UCSD-AML1 (cell line): ENCODE data around the gene TRIM10.
"Not testable (repeated sequence)": the region's sequence is repeated elsewhere in the genome, so short reads cannot be mapped to it uniquely, and the experiment has no call there.

Source experiments
- DNase-seq: peaks from one replicate; lab custom pipeline; 2025; ENCODE audit not compliant: unreplicated experiment; lab: John Stamatoyannopoulos, UW

Gene TRIM10

DNA sequence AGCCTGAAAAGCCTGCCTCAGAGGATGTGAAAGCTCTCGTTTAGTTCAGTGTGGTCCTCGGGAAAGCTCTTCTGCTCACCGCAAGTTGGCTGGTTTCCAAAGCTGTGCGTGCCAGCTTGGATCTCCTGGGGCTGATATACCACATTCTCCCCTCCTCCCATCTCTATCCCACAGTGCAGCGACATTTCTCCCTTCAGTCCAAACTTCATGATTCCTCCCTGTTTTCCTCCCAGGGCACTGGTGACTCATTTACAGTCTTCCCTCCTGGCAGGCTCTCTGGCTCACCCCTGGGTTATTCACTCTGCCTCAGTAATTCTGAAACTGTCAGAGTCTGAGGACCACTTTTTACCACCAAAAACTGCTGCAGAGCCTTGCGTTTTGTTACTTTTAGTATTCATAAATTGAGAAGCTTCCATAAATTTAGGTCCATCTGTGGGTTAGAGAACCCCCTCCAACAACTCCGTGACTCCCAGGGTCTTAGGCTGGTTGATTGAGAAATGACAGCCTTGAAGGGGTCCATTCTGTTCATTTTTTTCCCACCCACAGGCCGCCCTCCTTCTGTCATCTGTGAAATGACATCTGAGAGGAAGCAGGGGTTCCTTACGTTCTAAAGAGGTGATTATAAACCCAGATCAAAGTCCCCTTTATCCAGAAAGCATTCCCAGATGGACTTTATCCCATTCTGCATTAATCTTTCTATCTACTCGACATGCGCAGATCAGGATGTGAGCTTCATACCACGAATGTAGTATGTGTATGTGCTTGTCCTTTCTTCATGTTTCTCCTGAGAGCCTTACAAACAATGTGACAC, 6.1 kb downstream of the TRIM10 start:
- DNase-seq: no peak

DNA sequence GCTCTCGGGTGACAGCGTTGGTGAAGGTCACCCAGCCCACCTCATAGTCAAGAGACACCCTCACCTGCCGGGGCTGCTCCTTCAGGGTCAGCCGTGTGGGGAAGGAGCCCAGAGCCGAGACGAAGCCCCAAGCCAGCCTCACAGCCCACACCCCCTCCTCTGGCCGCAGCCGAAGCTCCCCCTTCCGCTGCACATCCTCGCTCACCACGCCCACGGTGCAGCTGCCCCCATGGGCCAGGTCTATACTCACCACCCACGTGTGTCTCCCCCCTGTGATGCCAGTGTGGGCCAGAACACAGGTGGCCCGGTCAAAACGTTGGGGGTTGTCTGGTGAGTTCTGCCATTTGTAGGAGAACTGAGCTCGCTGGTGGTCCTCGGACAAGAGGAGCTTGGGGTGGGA, 7.0 kb downstream of the TRIM10 start:
- no peak for DNase-seq

DNA sequence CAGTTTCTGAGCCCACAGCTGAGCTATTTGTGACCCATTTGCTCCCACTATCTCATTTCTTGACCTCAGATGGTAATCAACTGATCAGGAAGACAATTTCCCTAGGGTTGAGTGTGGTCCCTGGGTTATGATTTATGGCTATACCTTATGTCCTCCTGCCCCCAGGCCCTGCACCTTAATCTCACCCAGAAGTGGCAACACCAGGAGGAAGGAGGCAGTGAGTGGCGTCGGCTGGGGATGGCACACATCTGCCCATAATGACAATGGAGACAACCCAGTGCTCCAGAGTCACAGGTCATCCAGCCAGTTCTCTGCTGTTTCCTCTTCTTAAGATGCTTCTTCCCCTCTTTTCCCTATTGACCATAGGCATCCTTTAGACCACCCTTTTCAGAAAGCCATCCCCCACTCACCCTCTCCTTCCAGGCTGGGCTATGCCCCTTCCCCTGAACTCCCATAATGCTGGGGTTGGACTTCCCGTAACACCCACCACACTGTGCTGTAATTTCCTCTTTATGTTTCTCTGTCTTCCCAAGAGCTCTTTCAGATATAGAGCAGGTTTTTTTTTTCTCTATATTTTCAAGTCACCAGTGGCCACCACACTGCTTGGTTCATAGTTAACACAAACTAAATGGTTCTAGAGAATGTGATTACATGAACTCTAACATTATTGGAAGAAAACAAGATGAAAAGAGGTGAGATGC, 8.0 kb downstream of the TRIM10 start:
- peak; percentile 37 for DNase-seq

DNA sequence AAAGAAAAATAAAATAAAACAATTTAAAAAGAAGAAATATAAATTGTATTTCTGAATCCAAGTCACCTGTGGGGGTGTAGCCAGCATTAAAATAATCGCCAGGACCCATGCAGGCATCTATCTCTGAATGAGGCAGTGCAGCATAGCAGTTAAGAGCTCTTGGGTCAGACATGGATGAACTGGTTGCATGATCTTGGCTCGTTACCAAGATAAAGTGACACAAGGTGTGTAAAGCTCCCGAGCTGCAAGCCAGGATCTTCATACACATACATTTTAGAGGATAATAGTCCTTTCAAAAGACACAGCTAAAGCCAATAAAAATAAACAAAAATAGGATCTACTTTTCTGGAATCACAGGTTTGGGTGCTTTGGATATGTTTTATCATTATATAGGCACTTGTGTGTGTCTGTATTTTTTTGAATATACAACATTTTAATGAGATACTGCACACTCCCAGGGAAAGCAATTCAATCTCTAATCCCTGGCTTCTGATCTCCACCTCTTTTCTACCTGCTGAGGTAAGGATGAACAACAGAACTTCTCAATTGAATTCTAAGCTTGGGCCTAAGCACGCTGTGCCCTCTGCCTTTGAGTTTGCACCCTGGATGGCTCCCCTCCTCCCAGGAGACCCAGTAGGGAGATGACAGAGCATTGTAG, 8.9 kb downstream of the TRIM10 start:
- DNase-seq: no peak

DNA sequence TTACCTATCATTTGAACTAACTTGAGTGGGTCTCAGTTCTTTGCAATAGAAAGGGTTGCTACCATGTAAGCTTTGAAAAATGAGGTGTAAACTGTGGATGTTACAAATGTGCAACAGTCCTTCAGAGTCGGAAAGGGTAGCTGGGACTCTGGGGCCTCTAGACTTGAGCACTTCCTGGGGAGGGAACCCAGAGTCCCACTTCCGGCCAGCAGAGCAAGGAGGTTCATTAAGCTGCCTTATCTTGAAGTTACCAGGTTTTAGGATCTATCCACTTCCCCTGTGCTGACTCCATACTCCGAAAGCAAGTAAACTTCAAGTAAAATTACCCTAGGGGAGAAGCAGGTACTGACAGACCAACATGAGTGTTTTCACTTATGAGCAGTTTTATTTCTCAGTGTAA, 9.4 kb downstream of the TRIM10 start:
- DNase-seq: peak; percentile 74

DNA sequence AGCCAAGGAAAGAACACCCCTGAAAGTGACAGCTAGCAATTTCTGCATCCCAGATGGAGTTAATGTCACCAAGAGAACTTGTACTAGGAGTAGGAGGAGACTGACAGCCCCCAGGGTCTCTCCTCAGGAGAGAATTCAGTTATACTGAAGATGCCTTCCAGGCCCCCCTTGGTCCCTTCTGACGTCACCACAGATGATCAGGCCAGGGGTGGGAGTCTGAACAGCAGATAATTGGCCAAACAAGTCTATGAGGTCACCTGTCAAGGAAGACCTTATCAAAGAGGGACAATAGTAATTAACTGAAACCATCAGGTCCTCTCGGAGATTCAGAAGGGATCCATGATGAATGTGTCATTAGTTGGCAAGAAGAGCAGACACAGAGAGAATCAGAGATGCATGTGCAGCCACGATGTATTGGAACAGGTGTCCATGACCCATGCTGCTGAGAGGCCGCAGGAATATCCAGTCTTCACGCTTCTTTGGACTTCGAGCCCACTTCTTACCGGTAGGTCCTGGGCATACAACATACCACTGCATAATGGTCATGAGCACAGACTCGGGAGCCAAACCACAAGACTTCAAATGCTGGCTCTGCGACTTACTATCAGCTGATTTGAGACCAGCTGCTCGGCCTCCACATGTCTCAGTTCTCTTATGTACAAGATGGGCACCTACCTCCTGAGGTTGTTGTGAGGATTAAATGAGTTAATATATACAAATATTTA, 10.2 kb downstream of the TRIM10 start:
- no peak for DNase-seq

DNA sequence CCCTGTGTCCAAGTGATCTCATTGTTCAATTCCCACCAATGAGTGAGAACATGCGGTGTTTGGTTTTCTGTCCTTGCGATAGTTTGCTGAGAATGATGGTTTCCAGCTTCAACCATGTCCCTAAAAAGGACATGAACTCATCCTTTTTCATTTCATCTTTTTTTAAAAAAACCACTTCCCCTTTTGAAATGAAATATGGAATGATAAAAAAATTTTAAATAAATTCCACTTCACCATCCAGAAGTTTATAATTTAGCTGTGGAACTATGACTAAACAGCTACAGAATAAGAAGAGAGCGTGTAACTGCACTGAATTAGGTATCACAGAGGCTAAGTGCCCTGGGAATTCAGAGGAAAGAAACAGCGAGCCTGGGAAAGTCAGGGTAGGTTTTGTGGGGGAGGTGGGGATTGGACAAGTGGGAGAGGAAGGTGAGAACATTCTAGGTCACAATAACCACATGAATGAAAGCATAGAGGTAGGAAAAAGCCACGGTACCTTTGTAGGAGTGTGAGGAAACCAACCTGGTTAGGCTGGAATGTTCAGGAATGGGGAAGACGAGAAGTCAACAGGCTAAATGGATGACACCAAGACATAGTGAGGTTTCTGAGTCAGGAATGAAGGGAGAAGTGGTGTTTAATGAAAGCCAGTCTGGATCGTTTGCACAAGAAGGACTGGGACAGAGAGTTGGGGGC, 11.0 kb downstream of the TRIM10 start:
- no peak for DNase-seq

DNA sequence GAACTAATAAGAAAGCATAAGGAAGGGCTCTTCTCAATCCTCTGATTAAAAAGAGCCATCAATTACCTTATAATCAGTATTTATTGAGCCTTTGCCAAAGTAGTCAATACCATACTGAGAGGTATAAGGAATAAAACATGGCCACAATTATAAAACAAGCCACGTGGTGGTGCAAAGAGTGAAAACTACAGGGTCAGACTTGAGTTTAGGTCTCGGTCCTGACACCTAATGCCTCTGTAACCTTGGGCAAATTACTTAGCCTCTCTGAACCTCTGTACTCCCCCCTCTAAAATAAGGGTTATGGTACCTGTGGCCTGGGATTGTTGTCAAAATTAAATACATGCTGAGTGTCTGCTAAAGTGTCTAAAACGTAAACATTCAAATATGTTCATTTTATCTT, 11.8 kb downstream of the TRIM10 start:
- DNase-seq: no peak

DNA sequence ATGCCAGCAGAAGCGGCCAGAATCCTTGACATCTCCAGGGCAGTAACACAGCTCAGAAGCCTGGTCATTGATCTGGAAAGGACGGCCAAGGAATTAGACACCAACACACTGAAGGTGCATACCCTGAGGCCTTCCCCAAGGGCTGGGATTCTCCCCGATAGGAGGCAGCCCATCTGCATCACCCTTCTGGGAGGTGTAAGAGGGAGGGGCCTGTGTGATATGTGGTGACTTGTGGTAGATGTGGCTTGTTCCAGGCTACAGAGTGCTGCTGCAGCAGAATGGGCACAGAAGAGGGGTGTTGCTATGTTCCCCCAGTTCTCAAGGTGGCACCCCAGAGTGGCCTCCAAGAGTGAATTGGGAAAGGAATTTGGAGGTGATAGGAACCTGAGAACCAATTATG, 13.9 kb downstream of the TRIM10 start:
- no peak for DNase-seq

DNA sequence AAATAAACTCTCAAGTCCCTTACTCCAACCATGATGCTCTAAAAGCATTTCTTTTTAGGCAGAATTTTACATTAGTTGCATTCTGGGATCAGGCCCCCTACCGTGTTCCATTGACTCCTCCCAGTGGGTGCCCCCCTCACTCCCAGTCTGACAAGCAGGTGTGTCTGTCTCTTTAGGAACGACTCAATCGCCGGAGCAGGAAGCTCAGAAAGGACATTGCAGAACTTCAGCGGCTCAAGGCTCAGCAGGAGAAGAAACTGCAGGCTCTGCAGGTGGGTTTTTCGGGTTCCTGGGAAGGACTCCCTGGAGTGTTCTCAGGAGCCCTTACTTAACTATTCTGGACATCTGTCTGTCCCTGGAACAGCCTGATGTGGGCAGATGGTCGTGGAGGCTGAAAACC, 15.2 kb downstream of the TRIM10 start:
- DNase-seq: no peak

DNA sequence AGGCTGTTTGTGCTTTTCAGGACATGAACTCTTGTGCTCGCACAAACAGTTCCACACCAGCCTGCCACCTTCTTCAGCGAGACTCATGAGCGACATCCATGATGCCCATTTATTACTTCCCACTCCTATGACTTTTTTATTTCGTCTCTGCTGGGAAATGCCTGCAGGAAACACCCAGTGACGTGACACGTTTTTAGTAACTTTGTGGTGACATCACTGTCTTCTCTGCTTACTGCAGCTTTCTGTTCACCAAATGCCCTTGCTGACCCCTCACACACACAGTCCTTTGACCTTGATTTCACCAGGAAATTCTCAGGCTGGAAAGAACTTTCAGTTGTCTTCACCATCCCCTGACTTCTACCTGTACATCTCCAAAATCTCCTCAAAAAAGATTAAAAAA, 16.2 kb downstream of the TRIM10 start:
- DNase-seq: no peak

DNA sequence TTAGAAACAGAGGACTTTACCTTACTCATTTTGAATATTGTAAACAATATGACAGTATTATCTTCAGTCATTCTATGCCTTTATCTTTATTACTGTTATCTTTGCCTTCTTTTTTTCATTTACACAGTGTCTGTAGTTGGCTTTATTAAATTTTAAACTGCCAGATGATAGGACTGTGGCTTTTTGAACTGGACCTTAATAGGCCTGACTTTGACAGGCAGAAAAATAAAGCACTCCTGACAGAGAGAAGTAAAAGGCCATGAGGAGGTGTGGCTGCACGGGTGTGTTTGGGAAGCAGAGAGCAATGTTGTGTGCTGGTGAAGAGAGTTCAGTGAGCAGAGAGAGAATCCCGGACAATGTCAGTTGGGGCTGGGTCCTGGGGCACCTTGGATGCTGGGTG, 17.2 kb downstream of the TRIM10 start:
- DNase-seq: no peak

DNA sequence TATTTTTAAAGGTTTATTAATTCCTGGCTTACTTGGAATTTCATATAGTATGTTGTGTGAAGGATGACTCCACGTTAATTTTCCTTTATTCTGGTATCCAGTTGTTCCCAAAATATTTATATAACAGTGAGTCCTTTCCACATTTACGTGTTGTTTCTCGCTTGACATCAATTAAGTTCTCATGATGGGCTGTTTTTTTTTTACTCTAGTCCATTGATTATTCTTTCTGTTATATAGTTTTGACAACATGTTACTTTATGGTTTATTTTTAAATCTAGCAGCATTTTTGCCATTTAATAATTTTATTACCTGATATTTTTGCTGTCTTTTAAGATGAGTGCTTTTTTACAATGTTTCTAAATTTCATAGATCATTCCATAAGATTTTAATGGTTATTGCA, 18.3 kb downstream of the TRIM10 start:
- DNase-seq: no peak

DNA sequence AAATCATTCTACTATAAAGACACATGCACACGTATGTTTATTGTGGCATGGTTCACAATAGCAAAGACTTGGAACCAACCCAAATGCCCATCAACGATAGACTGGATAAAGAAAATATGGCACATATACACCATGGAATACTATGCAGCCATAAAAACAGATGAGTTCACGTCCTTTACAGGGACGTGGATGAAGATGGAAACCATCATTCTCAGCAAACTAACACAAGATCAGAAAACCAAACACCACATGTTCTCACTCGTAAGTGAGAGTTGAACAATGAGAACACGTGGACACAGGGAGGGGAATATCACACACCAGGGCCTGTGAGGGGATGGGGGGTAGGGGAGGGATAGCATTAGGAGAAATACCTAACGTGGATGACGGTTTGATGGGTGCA, 20.8 kb downstream of the TRIM10 start:
- DNase-seq: not testable (repeated sequence)

DNA sequence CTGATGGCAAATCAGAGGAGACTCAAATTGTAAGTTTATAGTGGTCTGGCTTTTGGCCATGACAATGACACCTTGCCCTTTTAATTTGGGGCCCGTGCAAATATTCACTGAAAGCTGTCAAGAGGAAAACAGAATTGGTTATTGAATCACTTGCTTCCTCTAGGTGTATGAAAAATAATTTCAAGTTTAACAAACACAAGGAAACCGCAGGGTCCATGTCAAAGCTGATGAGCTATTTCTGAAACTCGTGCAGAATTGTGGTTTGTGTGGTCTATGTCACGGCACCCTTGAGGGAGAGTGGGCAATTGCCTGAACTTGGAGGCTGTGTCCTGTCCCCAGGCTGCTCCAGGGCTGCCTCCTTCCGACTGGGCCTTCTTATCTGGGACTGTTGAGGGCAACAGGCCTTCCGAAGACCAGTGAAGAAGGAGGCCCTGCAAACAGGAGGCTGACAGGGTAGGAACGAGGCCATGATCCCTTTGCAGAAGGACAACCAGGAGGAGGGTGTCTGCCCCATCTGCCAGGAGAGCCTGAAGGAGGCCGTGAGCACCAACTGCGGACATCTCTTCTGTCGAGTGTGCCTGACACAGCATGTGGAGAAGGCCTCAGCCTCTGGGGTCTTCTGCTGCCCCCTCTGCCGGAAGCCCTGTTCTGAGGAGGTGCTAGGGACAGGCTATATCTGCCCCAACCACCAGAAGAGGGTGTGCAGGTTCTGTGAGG, 24.3 kb downstream of the TRIM10 start:
- peak; percentile 68 for DNase-seq

DNA sequence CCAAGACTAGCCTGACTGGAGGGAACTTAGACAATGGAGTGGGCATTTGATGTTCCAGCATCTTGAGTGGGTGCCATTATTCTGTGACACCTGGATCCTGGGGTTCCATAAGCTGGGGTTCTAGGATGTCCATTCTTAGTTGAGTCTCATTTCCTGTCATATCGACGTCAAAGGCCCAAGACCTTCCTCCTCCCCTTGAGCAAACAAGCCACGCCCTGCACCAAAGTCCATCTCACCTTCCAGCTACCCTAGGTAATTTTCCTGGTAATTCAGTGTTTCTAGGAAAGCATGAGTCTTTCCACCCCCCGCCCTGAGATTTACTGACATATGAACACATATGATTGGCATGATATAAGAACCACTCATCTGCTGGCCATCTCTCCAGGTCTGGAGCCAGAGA, 25.3 kb downstream of the TRIM10 start, which contains the start of gene TRIM40:
TRIM40 (plus strand) TSS at position 384 of the 400 bp plus-strand sequence. CDS start 897 bp downstream, outside the sequence.
- no peak for DNase-seq

DNA sequence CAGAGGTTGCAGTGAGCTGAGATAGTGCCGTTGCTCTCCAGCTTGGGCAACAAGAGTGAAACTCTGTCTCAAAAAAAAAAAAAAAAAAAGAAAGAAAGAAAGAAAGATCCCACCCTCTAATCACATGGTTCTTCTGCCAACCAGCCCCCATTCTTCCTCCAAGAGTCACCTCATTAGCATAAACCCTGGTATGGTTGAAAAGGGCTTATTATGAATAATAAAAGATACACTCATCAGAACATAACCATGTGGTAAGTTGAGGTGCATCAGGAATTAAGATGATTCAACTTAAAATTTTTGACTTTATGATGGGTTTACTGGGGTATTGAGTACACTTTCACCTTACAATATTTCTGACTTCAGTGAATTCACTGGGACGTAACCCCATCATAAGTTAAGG, 25.9 kb downstream of the TRIM10 start:
- no peak for DNase-seq

DNA sequence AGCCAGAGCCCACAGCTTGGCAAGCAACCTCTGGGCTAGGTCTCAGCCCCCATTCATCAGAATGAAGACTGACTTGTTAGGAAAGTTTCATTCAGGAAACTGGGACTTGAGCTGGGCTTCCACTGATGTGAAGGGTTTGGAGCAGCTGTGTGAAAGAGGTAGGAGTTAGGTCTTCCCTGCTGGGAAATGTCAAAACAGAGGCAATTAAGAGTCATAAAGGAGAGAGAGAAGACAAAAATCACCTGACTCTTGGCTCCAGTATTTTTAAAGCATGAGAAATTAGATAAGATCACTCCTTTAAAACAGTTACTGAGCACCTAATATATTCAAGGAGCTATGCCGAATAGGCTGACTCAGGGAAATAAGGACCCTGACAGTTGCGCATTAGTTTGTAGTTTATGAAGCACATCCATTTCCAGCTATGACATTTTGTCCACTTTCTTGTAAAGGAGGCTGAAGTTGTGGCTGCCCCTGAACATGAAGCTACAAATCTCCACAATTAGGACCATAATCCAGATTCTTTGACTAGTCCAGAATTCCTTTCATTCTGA, 29.0 kb downstream of the TRIM10 start:
- no peak for DNase-seq

DNA sequence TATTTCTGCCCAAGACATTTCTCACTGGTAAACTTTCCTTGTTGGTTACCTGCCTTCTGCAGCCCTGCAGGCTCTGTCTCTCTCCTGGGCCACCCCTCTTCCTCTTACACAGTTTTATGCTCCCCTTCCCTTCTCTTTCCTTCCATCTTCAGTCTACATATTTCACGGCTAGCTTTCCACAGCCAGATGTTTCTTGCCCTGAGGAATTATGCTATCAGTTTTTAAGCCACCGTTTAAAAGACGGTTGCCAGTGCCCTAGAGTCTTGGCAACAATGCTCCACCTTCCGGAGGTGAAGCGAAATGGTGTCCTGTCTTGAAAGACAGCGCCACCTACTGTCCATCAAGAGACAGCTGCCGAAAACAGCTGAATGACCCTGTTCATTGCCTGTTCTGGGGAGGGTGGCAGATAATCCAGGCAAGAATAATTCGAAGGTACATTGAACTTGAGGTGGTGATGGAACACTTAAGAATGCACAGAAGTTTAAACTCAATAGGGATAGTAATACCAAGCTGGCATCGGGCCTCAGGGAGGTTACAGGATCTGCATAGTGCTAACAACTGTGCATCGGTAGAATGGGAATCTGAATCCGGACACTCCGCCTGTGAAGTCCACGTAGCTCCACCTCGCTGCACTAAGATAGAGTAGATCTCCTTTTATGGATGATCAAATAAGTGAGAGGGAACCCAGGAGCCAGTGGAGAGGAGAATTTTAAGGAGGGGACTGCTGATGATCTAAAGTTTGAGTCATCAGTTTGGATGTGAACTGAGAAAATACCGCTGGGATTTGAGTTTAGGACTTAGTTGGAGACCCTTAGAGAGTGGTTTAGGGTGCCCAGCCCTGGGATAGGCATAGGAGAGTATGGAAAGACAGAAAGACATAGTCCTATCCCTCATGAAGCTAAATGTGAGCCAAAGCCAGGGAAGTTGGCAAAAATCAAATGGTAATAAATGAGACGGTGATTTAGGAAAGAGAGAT, 29.8 kb downstream of the TRIM10 start:
- DNase-seq: peak; percentile 38
